Caco-2 (cell line): Measurements from ENCODE around the gene PROSER2. TPM values are rescaled to one million over a fixed set of nuclear protein-coding genes. Genes with fewer than 3 reads are reported as not detected.

Experiments
- BruUV-seq: library from RNA; stranded (reverse); fragments of 400-500 nt; replicated peaks from 2 replicates; lab custom pipeline; 2021; lab: Mats Ljungman, UMichigan
- CTCF ChIA-PET: fragments of 300-600 bp; sonication (Branson Sonifier 250); formaldehyde crosslinking; loops from one replicate; lab custom pipeline; 2022; ENCODE audit warnings: antibody characterized with exemption; lab: Charles Lee
- POLR2A ChIA-PET: fragments of 300-600 bp; sonication (Branson Sonifier 250); formaldehyde crosslinking; loops from one replicate; lab custom pipeline; 2022; ENCODE audit warnings: antibody characterized with exemption; lab: Charles Lee
- DNase-seq, 2 experiments: peaks; one replicate each; pipeline versions ENCODE4 v3.0.0 to v3.0.0-alpha.2; 2020 to 2022
- H3K27me3 ChIP-seq: replicated peaks from 2 replicates; pipeline ENCODE4 v1.6.0; 2011; ENCODE audit warnings: low read length; ENCODE audit not compliant: control insufficient read depth, insufficient read depth
- H3K36me3 ChIP-seq: 2 replicates; pipeline ENCODE4 v1.5.1; 2011; ENCODE audit warnings: low read length; ENCODE audit not compliant: control insufficient read depth, insufficient read depth
- H3K4me1 ChIP-seq: fragments of 250-450 bp; sonication (Bioruptor Pico); 2 replicates; pipeline ENCODE4 v1.5.1; 2020; ENCODE audit warnings: mild to moderate bottlenecking
- H3K4me3 ChIP-seq: 2 replicates; pipeline ENCODE4 v1.5.1; 2011; ENCODE audit warnings: low read depth, mild to moderate bottlenecking, control low read depth, low read length
- H3K9me3 ChIP-seq: fragments of 250-450 bp; sonication (Bioruptor Pico); 2 replicates; pipeline ENCODE4 v1.5.1; 2020; ENCODE audit warnings: mild to moderate bottlenecking, moderate library complexity
- H3K27ac Mint-ChIP-seq: one replicate; pipeline ENCODE4 v1.8.0; 2022; ENCODE audit warnings: mixed read lengths; ENCODE audit not compliant: unreplicated experiment
- H3K27me3 Mint-ChIP-seq: one replicate; pipeline ENCODE4 v1.8.0; 2022; ENCODE audit warnings: mixed read lengths; ENCODE audit not compliant: insufficient read depth, unreplicated experiment
- H3K36me3 Mint-ChIP-seq: one replicate; pipeline ENCODE4 v1.8.0; 2022; ENCODE audit warnings: mild to moderate bottlenecking, mixed read lengths; ENCODE audit not compliant: insufficient read depth, unreplicated experiment
- H3K4me1 Mint-ChIP-seq: one replicate; pipeline ENCODE4 v1.8.0; 2022; ENCODE audit warnings: low read depth, mixed read lengths; ENCODE audit not compliant: unreplicated experiment
- H3K4me3 Mint-ChIP-seq: one replicate; pipeline ENCODE4 v1.8.0; 2022; ENCODE audit warnings: mild to moderate bottlenecking, moderate library complexity, mixed read lengths; ENCODE audit not compliant: unreplicated experiment
- H3K9me3 Mint-ChIP-seq: one replicate; pipeline ENCODE4 v1.8.0; 2022; ENCODE audit warnings: mixed read lengths; ENCODE audit not compliant: unreplicated experiment
- CTCF ChIP-seq, 2 experiments: fragments of 200-600 bp in 1 of 2; IDR thresholded peaks; 1 replicate in 1 of 2; 2 replicates in 1 of 2; pipeline versions ENCODE4 v1.5.1 to v1.8.0; 2011 to 2022; ENCODE audit warnings: antibody characterized with exemption in 1 of 2, control low read depth in 1 of 2, inconsistent platforms in 1 of 2, low read depth in 1 of 2, low read length in 1 of 2, mild to moderate bottlenecking in 1 of 2, moderate library complexity in 1 of 2; ENCODE audit not compliant: insufficient read depth in 1 of 2, severe bottlenecking in 1 of 2, unreplicated experiment in 1 of 2
- intact Hi-C: fragments of 100-400 bp; cut with micrococcal nuclease; formaldehyde crosslinking; loops from one replicate; pipeline ENCODE4 v1.10.0; 2022; ENCODE audit not compliant: unreplicated experiment
- total RNA-seq: library from RNA; stranded (reverse); gene quantifications from 2 replicates; pipeline ENCODE4 v1.2.3, GENCODE V29; 2022

Gene PROSER2
- total RNA-seq, 1 experiment from 2014 or later, result 134 TPM

DNA sequence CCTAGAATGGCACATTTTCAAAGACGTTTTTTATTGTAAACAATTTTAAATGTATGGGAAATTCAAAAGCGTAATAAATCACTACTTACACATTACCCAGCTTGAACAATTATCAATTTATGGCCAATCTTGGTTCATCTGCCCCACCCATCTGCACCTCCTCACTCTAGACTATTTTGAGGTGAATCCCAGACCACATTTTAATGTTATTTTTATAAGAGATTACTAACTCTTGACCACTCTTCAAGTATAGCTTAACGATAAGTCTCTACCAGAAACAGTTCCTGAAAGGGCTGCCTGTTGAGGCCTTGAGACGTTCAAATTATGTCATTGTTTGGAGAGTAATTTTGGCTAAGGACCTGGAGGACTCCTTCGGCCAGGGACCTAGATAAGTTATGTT, 47.7 kb upstream of the PROSER2 start:
- H3K9me3 ChIP-seq, result no peaks in the 10 kb centered on the region
- no peak overlapping the region for H3K4me3 ChIP-seq
- intact Hi-C loops, result no loop called here
- no TSS peak for BruUV-seq
- DNase-seq, result no peak
- H3K36me3 ChIP-seq, result no peaks in the 10 kb centered on the region
- H3K4me3 Mint-ChIP-seq, result no peak overlapping the region
- no peaks in the 10 kb centered on the region for H3K27me3 ChIP-seq
- CTCF ChIA-PET, result no interaction called here
- peaks cover 15% of the 10 kb centered on the region for H3K4me1 Mint-ChIP-seq
- peaks cover 6% of the 10 kb centered on the region for H3K36me3 Mint-ChIP-seq
- TF ChIP-seq CTCF (IDR thresholded peaks at IDR 0.05; ENCODE audit: insufficient read depth in 1 of 2, low read depth in 1 of 2, low read length in 1 of 2, severe bottlenecking in 1 of 2, unreplicated experiment in 1 of 2), result no peak
- peak overlapping the region; percentile 61 for H3K27ac Mint-ChIP-seq
- H3K9me3 Mint-ChIP-seq, result no peaks in the 10 kb centered on the region
- no peaks in the 10 kb centered on the region for H3K27me3 Mint-ChIP-seq
- peaks cover 18% of the 10 kb centered on the region for H3K4me1 ChIP-seq
- POLR2A ChIA-PET, result no interaction called here

DNA sequence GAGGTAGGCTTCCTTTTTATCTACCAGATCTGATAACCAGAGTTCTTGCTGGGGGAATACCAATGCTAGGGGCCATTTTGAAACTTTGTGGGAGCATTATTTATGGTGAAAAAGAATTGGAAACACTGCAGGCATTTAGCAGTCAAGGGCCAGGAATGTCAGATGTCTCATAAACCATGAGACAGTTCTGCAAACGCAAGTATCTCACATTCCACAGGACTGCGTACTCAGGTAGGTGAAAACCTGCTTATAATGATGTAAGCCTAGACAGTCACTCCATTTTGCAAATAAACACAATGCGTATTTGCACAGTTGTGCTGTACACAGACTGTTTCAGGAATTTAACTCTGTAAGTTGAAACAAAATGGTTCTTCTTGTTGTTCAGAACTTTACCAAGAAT, 47.1 kb upstream of the PROSER2 start:
- DNase-seq, result peak; percentile 69 to 74

DNA sequence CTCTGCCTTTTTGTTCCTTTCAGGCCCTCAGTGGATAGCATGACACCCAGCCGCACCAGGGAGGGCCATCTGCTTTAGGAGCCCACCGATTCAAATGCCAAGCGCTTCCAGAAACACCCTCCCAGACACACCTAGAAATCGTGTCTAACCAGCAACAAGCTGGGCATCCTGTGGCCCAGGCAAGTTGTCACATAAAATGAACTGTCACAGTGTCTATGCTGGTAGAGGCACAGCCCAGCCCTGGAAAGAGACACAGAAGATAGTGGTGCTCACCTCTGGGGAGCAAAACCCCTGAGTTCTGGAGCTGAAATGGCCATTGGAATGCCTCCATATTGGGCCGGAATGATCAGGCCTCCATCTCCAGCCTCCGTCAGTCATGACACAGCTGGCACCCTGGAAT, 42.0 kb upstream of the PROSER2 start:
- Histone ChIP-seq H3K4me3 (no peak overlapping the region), H3K9me3 (no peaks in the 10 kb centered on the region), H3K36me3 (no peaks in the 10 kb centered on the region), H3K27me3 (no peaks in the 10 kb centered on the region), H3K4me1 (peaks cover 18% of the 10 kb centered on the region)
- CTCF ChIA-PET, result interaction anchor here (3.0 kb wide), 1 partner anchor 12 kb away, joined by 47 read pairs; no protein-coding TSS in a partner anchor
- BruUV-seq, result no TSS peak
- no peak for TF ChIP-seq CTCF (IDR thresholded peaks at IDR 0.05; ENCODE audit: insufficient read depth in 1 of 2, low read depth in 1 of 2, low read length in 1 of 2, severe bottlenecking in 1 of 2, unreplicated experiment in 1 of 2)
- POLR2A ChIA-PET, result no interaction called here
- H3K4me3 Mint-ChIP-seq, result no peak overlapping the region
- peaks cover 6% of the 10 kb centered on the region for H3K36me3 Mint-ChIP-seq
- H3K9me3 Mint-ChIP-seq, result no peaks in the 10 kb centered on the region
- no peaks in the 10 kb centered on the region for H3K27me3 Mint-ChIP-seq
- intact Hi-C loops, result no loop called here
- DNase-seq, result no peak
- H3K27ac Mint-ChIP-seq, result no peak overlapping the region
- H3K4me1 Mint-ChIP-seq, result peaks cover 15% of the 10 kb centered on the region

More for the DNA sequence above, 47.1 kb upstream of the PROSER2 start:
- CTCF ChIA-PET, result no interaction called here
- no peaks in the 10 kb centered on the region for H3K27me3 ChIP-seq
- H3K4me3 ChIP-seq, result no peak overlapping the region
- peak overlapping the region; percentile 61 for H3K27ac Mint-ChIP-seq
- POLR2A ChIA-PET, result no interaction called here
- H3K27me3 Mint-ChIP-seq, result no peaks in the 10 kb centered on the region
- H3K36me3 ChIP-seq, result no peaks in the 10 kb centered on the region
- H3K4me1 ChIP-seq, result peaks cover 18% of the 10 kb centered on the region
- H3K9me3 ChIP-seq, result no peaks in the 10 kb centered on the region
- no peak for TF ChIP-seq CTCF (IDR thresholded peaks at IDR 0.05; ENCODE audit: insufficient read depth in 1 of 2, low read depth in 1 of 2, low read length in 1 of 2, severe bottlenecking in 1 of 2, unreplicated experiment in 1 of 2)
- no TSS peak for BruUV-seq
- H3K9me3 Mint-ChIP-seq, result no peaks in the 10 kb centered on the region
- intact Hi-C loops, result no loop called here
- H3K4me3 Mint-ChIP-seq, result peak overlapping the region; percentile 3
- peaks cover 15% of the 10 kb centered on the region for H3K4me1 Mint-ChIP-seq
- peaks cover 6% of the 10 kb centered on the region for H3K36me3 Mint-ChIP-seq
